Measurements from ENCODE around the gene GLIS1. TPM values are rescaled to one million over a fixed set of nuclear protein-coding genes. Genes with fewer than 3 reads are reported as not detected.

Gene GLIS1
- total RNA-seq, 1 experiment from 2014 or later: 1.7 TPM

GRCh38 chr1:53694718-53695091, 44.3 kb downstream of the GLIS1 start:
- Histone ChIP-seq H3K9me3 (ENCODE audit: low read length) (no peaks in the 10 kb centered on the region), H3K79me2 (ENCODE audit: low read length) (no peaks in the 10 kb centered on the region), H3K27ac (ENCODE audit: low read length) (no peak overlapping the region), H2AFZ (ENCODE audit: low read length) (no peak overlapping the region), H3K4me3 (ENCODE audit: low read length) (no peak overlapping the region), H3F3A (ENCODE audit: low read length, unreplicated experiment) (no peaks in the 10 kb centered on the region), H3K4me2 (ENCODE audit: low read length) (no peak overlapping the region), H3K9me2 (replicated peaks; ENCODE audit: low read length) (no peaks in the 10 kb centered on the region), H3K4me1 (ENCODE audit: insufficient read depth, low read length) (peaks cover 9% of the 10 kb centered on the region; the same call in 1 of the 2 replicates), H3K9ac (ENCODE audit: low read length) (no peak overlapping the region), H3K27me3 (ENCODE audit: low read length) (no peaks in the 10 kb centered on the region), H3K36me3 (ENCODE audit: low read depth, low read length) (no peaks in the 10 kb centered on the region), H4K20me1 (ENCODE audit: low read length) (no peaks in the 10 kb centered on the region)
- intact Hi-C loops (cut with micrococcal nuclease): no loop called here
- BruUV-seq (replicated peaks): no TSS peak
- POLR2A ChIA-PET (ENCODE audit: unreplicated experiment): no interaction called here
- DNase-seq (no peak), ATAC-seq (no peak)
- CTCF ChIA-PET: no interaction called here
- TF ChIP-seq EZH2 (IDR thresholded peaks at IDR 0.05; ENCODE audit: low read length, unreplicated experiment) (no peak), CTCF (conservative IDR thresholded peaks at IDR 0.05; ENCODE audit: low read depth, low read length) (no peak), EZH2phosphoT487 (IDR thresholded peaks at IDR 0.05; ENCODE audit: borderline replicate concordance, low read length) (no peak)

- H3K4me1 ChIP-seq (ENCODE audit: insufficient read depth, low read length): peaks cover 9% of the 10 kb centered on the region; the same call in 1 of the 2 replicates
- no peaks in the 10 kb centered on the region for H3K27me3 ChIP-seq (ENCODE audit: low read length)
- intact Hi-C loops (cut with micrococcal nuclease): no loop called here
- no peak for ATAC-seq
- H3K9me3 ChIP-seq (ENCODE audit: low read length): no peaks in the 10 kb centered on the region
- no peak for DNase-seq
- no peaks in the 10 kb centered on the region for H3K36me3 ChIP-seq (ENCODE audit: low read depth, low read length)
- H3K4me3 ChIP-seq (ENCODE audit: low read length): no peak overlapping the region
- no peaks in the 10 kb centered on the region for H3K79me2 ChIP-seq (ENCODE audit: low read length)
- no peak for TF ChIP-seq CTCF (conservative IDR thresholded peaks at IDR 0.05; ENCODE audit: low read depth, low read length)
- no peak for TF ChIP-seq EZH2 (IDR thresholded peaks at IDR 0.05; ENCODE audit: low read length, unreplicated experiment)
- no peak for TF ChIP-seq EZH2phosphoT487 (IDR thresholded peaks at IDR 0.05; ENCODE audit: borderline replicate concordance, low read length)
- no peak overlapping the region for H3K9ac ChIP-seq (ENCODE audit: low read length)
- no peak overlapping the region for H2AFZ ChIP-seq (ENCODE audit: low read length)
- H3K9me2 ChIP-seq (replicated peaks; ENCODE audit: low read length): no peaks in the 10 kb centered on the region
- H3F3A ChIP-seq (ENCODE audit: low read length, unreplicated experiment): no peaks in the 10 kb centered on the region
- BruUV-seq (replicated peaks): no TSS peak
- no peak overlapping the region for H3K4me2 ChIP-seq (ENCODE audit: low read length)
- no peak overlapping the region for H3K27ac ChIP-seq (ENCODE audit: low read length)
- ChIA-PET CTCF (no interaction called here), POLR2A (ENCODE audit: unreplicated experiment) (no interaction called here)
- no peaks in the 10 kb centered on the region for H4K20me1 ChIP-seq (ENCODE audit: low read length)
These were observed 44.9 kb downstream of the GLIS1 start for GRCh38 chr1:53693773-53694717.

- TF ChIP-seq EZH2 (IDR thresholded peaks at IDR 0.05; ENCODE audit: low read length, unreplicated experiment) (no peak), EZH2phosphoT487 (IDR thresholded peaks at IDR 0.05; ENCODE audit: borderline replicate concordance, low read length) (no peak), CTCF (conservative IDR thresholded peaks at IDR 0.05; ENCODE audit: low read depth, low read length) (no peak)
- H3K27me3 ChIP-seq (ENCODE audit: low read length): no peaks in the 10 kb centered on the region
- H3K9ac ChIP-seq (ENCODE audit: low read length): no peak overlapping the region
- H4K20me1 ChIP-seq (ENCODE audit: low read length): no peaks in the 10 kb centered on the region
- H3K36me3 ChIP-seq (ENCODE audit: low read depth, low read length): no peaks in the 10 kb centered on the region
- ChIA-PET POLR2A (ENCODE audit: unreplicated experiment) (no interaction called here), CTCF (no interaction called here)
- ATAC-seq (no peak), DNase-seq (no peak)
- no peak overlapping the region for H3K4me2 ChIP-seq (ENCODE audit: low read length)
- no peak overlapping the region for H3K27ac ChIP-seq (ENCODE audit: low read length)
- H3K9me2 ChIP-seq (replicated peaks; ENCODE audit: low read length): no peaks in the 10 kb centered on the region
- H3K4me1 ChIP-seq (ENCODE audit: insufficient read depth, low read length): peaks cover 4% of the 10 kb centered on the region; the same call in 1 of the 2 replicates
- no peaks in the 10 kb centered on the region for H3F3A ChIP-seq (ENCODE audit: low read length, unreplicated experiment)
- no peak overlapping the region for H3K4me3 ChIP-seq (ENCODE audit: low read length)
- no peak overlapping the region for H2AFZ ChIP-seq (ENCODE audit: low read length)
- no peaks in the 10 kb centered on the region for H3K79me2 ChIP-seq (ENCODE audit: low read length)
- no peaks in the 10 kb centered on the region for H3K9me3 ChIP-seq (ENCODE audit: low read length)
- BruUV-seq (replicated peaks): no TSS peak
- intact Hi-C loops (cut with micrococcal nuclease): no loop called here
These were observed 45.6 kb downstream of the GLIS1 start for GRCh38 chr1:53693339-53693738.
